ENCODE data around the gene EHD2. TPM values are rescaled to one million over a fixed set of nuclear protein-coding genes. Genes with fewer than 3 reads are reported as not detected.
"Not testable (repeated sequence)": the region's sequence is repeated elsewhere in the genome, so short reads cannot be mapped to it uniquely, and the experiment has no call there.

EHD2 gene
- total RNA-seq, 2 donors from 2014 or later: 0.35 to 8.2 TPM

DNA sequence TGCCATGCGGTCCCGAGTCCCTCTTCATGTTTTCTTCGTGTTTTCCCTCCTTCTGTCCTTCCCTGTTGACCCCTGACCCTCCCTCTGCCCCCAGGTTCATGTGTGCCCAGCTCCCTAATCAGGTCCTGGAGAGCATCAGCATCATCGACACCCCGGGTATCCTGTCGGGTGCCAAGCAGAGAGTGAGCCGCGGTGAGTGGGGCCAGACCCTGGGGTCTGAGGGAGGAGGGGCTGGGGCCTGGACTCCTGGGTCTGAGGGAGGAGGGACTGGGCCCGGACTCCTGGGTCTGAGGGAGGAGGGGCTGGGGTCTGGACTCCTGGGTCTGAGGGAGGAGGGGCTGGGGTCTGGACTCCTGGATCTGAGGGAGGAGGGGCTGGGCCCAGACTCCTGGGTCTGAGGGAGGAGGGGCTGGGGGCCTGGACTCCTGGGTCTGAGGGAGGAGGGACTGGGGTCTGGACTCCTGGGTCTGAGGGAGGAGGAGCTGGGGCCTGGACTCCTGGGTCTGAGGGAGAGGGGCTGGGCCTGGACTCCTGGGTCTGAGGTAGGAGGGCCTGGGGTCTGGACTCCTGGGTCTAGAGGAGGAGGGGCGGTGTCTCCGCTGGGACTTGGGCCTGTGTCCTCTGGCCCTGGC, 5.3 kb downstream of the EHD2 start:
- H3K36me3 Mint-ChIP-seq (ENCODE audit: low read depth); ATAC-seq (replicated peaks); H3K9me3 Mint-ChIP-seq; H3K27ac Mint-ChIP-seq; H3K4me1 Mint-ChIP-seq; H3K4me3 Mint-ChIP-seq: not testable (repeated sequence)
- H3K27me3 Mint-ChIP-seq: peaks cover 26% of the 10 kb centered on the region

- no peaks in the 10 kb centered on the region for H3K36me3 Mint-ChIP-seq (ENCODE audit: low read depth)
- H3K9me3 Mint-ChIP-seq: no peaks in the 10 kb centered on the region
- ATAC-seq (replicated peaks): no peak
- no peak overlapping the region for H3K4me3 Mint-ChIP-seq
- no peak overlapping the region for H3K27ac Mint-ChIP-seq
- no peaks in the 10 kb centered on the region for H3K4me1 Mint-ChIP-seq
- peaks cover 20% of the 10 kb centered on the region for H3K27me3 Mint-ChIP-seq
Observed at GRCh38 chr19:47719047-47719859, 6.0 kb downstream of the EHD2 start.

GRCh38 chr19:47720669-47721422, 7.6 kb downstream of the EHD2 start:
- Mint-ChIP-seq H3K4me3 (no peak overlapping the region), H3K9me3 (no peaks in the 10 kb centered on the region), H3K27ac (no peak overlapping the region), H3K36me3 (ENCODE audit: low read depth) (no peaks in the 10 kb centered on the region), H3K27me3 (peaks cover 21% of the 10 kb centered on the region), H3K4me1 (no peaks in the 10 kb centered on the region)
- ATAC-seq (replicated peaks): no peak

- H3K27me3 Mint-ChIP-seq: peaks cover 18% of the 10 kb centered on the region
- H3K27ac Mint-ChIP-seq: peak overlapping the region; percentile 71
- no peaks in the 10 kb centered on the region for H3K4me1 Mint-ChIP-seq
- H3K9me3 Mint-ChIP-seq: no peaks in the 10 kb centered on the region
- no peaks in the 10 kb centered on the region for H3K36me3 Mint-ChIP-seq (ENCODE audit: low read depth)
- peak overlapping the region; percentile 43 for H3K4me3 Mint-ChIP-seq
- peak; percentile 66 for ATAC-seq (replicated peaks)
Observed at GRCh38 chr19:47723581-47723940, 10.3 kb downstream of the EHD2 start.

DNA sequence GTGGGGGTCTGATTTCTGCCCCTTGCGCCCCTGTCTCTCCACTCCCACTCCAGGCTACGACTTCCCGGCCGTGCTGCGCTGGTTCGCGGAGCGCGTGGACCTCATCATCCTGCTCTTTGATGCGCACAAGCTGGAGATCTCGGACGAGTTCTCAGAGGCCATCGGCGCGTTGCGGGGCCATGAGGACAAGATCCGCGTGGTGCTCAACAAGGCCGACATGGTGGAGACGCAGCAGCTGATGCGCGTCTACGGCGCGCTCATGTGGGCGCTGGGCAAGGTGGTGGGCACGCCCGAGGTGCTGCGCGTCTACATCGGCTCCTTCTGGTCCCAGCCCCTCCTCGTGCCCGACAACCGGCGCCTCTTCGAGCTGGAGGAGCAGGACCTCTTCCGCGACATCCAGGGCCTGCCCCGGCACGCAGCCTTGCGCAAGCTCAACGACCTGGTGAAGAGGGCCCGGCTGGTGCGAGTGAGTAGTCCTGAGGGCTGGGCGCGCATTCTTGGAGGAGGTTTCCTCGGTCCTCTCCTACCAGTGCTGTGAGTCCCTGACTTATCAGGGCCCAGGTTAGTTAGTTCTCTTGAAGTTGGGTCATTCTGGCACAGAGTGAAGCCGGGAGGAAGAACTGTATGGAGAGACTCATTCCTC, 12.7 kb downstream of the EHD2 start:
- Mint-ChIP-seq H3K9me3 (no peaks in the 10 kb centered on the region), H3K4me1 (peaks cover 10% of the 10 kb centered on the region), H3K4me3 (no peak overlapping the region), H3K27ac (no peak overlapping the region), H3K36me3 (ENCODE audit: low read depth) (no peaks in the 10 kb centered on the region), H3K27me3 (peaks cover 31% of the 10 kb centered on the region)
- ATAC-seq (replicated peaks): no peak

GRCh38 chr19:47726467-47726866, 13.2 kb downstream of the EHD2 start:
- Mint-ChIP-seq H3K36me3 (ENCODE audit: low read depth) (no peaks in the 10 kb centered on the region), H3K9me3 (no peaks in the 10 kb centered on the region), H3K27me3 (peaks cover 33% of the 10 kb centered on the region), H3K27ac (no peak overlapping the region), H3K4me3 (no peak overlapping the region), H3K4me1 (peaks cover 10% of the 10 kb centered on the region)
- no peak for ATAC-seq (replicated peaks)

DNA sequence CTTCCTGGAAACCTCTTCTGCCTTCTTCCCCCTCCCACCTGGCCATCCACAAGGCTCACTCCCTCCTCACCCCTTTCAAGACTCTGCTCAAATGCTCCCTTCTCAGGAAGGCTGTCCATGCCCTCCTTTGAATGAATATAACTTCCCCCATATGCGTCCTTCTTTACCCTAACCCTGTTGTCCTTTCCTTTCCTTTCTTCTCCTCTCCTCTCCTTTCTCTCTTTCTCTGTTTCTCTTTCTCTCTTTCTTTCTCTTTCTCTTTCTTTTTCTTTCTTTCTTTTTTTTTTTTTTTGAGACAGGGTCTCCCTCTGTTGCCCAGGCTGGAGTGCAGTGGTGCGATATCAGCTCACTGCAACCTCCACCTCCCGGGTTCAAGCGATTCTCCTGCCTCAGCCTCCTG, 15.1 kb downstream of the EHD2 start:
- ATAC-seq (replicated peaks); H3K36me3 Mint-ChIP-seq (ENCODE audit: low read depth); H3K27ac Mint-ChIP-seq; H3K9me3 Mint-ChIP-seq: not testable (repeated sequence)
- Mint-ChIP-seq H3K27me3 (peaks cover 29% of the 10 kb centered on the region), H3K4me1 (peaks cover 10% of the 10 kb centered on the region), H3K4me3 (peak overlapping the region; percentile 3)

- peak; percentile 79 for ATAC-seq (replicated peaks)
- Mint-ChIP-seq H3K27ac (peak overlapping the region; percentile 54), H3K36me3 (ENCODE audit: low read depth) (no peaks in the 10 kb centered on the region)
Observed at GRCh38 chr19:47729468-47729798, 16.2 kb downstream of the EHD2 start.

DNA sequence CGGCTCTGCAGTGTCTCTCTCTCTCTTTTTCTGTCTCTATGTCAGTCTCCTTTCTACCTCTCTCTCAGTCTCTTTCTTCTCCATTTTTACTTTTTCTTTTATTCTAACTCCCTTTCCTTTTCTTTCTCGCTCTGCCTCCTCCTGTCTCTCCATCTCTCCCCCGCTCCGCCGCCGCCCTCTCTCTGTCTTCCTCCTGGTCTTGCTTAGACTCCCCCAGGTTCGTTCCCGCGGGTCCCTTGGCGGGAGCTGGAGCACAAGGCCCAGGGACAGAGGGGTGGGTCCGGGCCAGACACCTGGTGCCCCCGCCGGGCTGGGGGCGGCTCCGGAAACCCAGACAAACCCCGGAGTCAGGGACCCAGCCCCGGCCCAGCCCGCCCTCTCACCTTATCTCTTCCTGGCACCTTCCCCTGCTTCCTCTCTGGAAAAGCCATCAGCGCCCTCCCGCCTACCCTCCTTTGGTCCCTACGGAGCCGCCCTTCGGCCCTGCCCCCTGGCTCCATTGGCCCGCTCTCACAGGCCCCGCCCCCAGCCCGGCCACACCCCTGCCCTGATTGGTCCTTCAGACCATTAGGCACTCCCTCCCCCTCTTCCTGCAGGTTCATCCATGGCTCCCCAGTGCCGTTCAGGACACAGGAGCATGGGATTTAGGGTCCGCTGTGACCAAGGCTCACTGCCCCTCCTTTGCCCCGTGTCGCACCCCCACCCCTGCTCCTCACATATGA, 16.7 kb downstream of the EHD2 start:
- Mint-ChIP-seq H3K36me3 (ENCODE audit: low read depth) (no peaks in the 10 kb centered on the region), H3K4me3 (peak overlapping the region; percentile 68), H3K27ac (peak overlapping the region; percentile 54), H3K4me1 (peaks cover 10% of the 10 kb centered on the region), H3K27me3 (peaks cover 29% of the 10 kb centered on the region), H3K9me3 (no peaks in the 10 kb centered on the region)
- peak; percentile 96 for ATAC-seq (replicated peaks)

More at GRCh38 chr19:47729468-47729798, 16.2 kb downstream of the EHD2 start:
- Mint-ChIP-seq H3K4me1 (peaks cover 10% of the 10 kb centered on the region), H3K4me3 (peak overlapping the region; percentile 68), H3K9me3 (no peaks in the 10 kb centered on the region), H3K27me3 (peaks cover 29% of the 10 kb centered on the region)

- Mint-ChIP-seq H3K27ac (peak overlapping the region; percentile 54), H3K36me3 (ENCODE audit: low read depth) (no peaks in the 10 kb centered on the region), H3K27me3 (peaks cover 29% of the 10 kb centered on the region), H3K9me3 (no peaks in the 10 kb centered on the region), H3K4me3 (peak overlapping the region; percentile 68), H3K4me1 (peaks cover 10% of the 10 kb centered on the region)
- no peak for ATAC-seq (replicated peaks)
Observed at GRCh38 chr19:47730521-47730889, 17.3 kb downstream of the EHD2 start.

DNA sequence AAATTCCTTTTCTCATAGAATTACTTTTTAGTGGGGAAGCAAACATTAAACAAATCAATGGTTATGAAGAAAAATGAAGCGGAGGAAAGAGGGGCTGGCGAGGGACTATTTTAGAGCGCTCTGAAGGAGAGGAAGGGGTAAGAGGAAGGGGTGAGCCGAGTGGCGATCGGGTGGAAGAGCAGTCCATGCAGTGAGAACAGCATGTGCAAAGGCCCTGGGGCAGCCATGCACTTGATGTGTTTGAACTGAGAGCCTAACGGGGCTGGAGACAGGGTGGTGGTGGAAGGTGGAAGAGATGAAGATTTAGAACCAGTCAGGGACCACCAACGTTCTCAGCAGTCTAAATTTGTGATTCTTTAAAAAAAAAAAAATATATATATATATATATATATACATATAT, 17.7 kb downstream of the EHD2 start:
- peak overlapping the region; percentile 68 for H3K4me3 Mint-ChIP-seq
- peaks cover 29% of the 10 kb centered on the region for H3K27me3 Mint-ChIP-seq
- H3K9me3 Mint-ChIP-seq: no peaks in the 10 kb centered on the region
- no peak for ATAC-seq (replicated peaks)
- H3K4me1 Mint-ChIP-seq: peaks cover 10% of the 10 kb centered on the region
- no peak overlapping the region for H3K27ac Mint-ChIP-seq
- H3K36me3 Mint-ChIP-seq (ENCODE audit: low read depth): no peaks in the 10 kb centered on the region

- Mint-ChIP-seq H3K27me3 (peaks cover 13% of the 10 kb centered on the region), H3K4me3 (no peak overlapping the region), H3K9me3 (no peaks in the 10 kb centered on the region), H3K27ac (no peak overlapping the region), H3K4me1 (no peaks in the 10 kb centered on the region), H3K36me3 (ENCODE audit: low read depth) (no peaks in the 10 kb centered on the region)
- no peak for ATAC-seq (replicated peaks)
Observed at GRCh38 chr19:47735131-47735530, 21.9 kb downstream of the EHD2 start.

DNA sequence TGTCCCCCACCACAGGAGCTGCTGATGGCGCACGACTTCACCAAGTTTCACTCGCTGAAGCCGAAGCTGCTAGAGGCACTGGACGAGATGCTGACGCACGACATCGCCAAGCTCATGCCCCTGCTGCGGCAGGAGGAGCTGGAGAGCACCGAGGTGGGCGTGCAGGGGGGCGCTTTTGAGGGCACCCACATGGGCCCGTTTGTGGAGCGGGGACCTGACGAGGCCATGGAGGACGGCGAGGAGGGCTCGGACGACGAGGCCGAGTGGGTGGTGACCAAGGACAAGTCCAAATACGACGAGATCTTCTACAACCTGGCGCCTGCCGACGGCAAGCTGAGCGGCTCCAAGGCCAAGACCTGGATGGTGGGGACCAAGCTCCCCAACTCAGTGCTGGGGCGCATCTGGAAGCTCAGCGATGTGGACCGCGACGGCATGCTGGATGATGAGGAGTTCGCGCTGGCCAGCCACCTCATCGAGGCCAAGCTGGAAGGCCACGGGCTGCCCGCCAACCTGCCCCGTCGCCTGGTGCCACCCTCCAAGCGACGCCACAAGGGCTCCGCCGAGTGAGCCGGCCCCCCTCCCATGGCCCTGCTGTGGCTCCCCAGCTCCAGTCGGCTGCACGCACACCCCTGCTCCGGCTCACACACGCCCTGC, 27.8 kb downstream of the EHD2 start:
- H3K27ac Mint-ChIP-seq: peak overlapping the region; percentile 37
- H3K36me3 Mint-ChIP-seq (ENCODE audit: low read depth): peaks cover 7% of the 10 kb centered on the region
- H3K4me3 Mint-ChIP-seq: no peak overlapping the region
- H3K9me3 Mint-ChIP-seq: no peaks in the 10 kb centered on the region
- H3K27me3 Mint-ChIP-seq: no peaks in the 10 kb centered on the region
- peaks cover 13% of the 10 kb centered on the region for H3K4me1 Mint-ChIP-seq
- ATAC-seq (replicated peaks): no peak

All from activated T-helper 17 cell treated with anti-CD3 and anti-CD28 coated beads, Interleukin-2, amount 50 U/mL, for 72 hours (primary cell).